NCI-H1436 (cell line): ENCODE measurements around the gene DUSP21.
A peak's percentile ranks its signal among the peaks of the same experiment; 100 is the strongest.
"Not testable (repeated sequence)": the region's sequence is repeated elsewhere in the genome, so short reads cannot be mapped to it uniquely, and the experiment has no call there.

Experiments used
- DNase-seq: peaks from one replicate; lab custom pipeline; 2025; lab: John Stamatoyannopoulos, UW

Gene DUSP21

GRCh38 chrX:44843753-44844152 is at the start of gene DUSP21:
Gene DUSP21 (plus strand): TSS chrX:44844021. CDS start chrX:44844133, 112 bp downstream.
- DNase-seq: no peak

GRCh38 chrX:44795945-44796450 is 47.8 kb upstream of the DUSP21 start:
- DNase-seq: no peak

- DNase-seq: no peak
These were observed 41.2 kb upstream of the DUSP21 start for GRCh38 chrX:44802613-44803012.

GRCh38 chrX:44815681-44816080 is 28.1 kb upstream of the DUSP21 start:
- no peak for DNase-seq

GRCh38 chrX:44816367-44816766 is 27.5 kb upstream of the DUSP21 start:
- DNase-seq: no peak

- no peak for DNase-seq
These were observed 26.8 kb upstream of the DUSP21 start for GRCh38 chrX:44817029-44817428.

- no peak for DNase-seq
These were observed 21.2 kb upstream of the DUSP21 start for GRCh38 chrX:44822601-44823000.

- not testable (repeated sequence) for DNase-seq
These were observed 20.6 kb upstream of the DUSP21 start for GRCh38 chrX:44823193-44823592.

- no peak for DNase-seq
These were observed 15.7 kb upstream of the DUSP21 start for GRCh38 chrX:44828008-44828605.

GRCh38 chrX:44829832-44830231 is 14.0 kb upstream of the DUSP21 start:
- no peak for DNase-seq

GRCh38 chrX:44842550-44843317 is 1.1 kb upstream of the DUSP21 start:
- no peak for DNase-seq

GRCh38 chrX:44843318-44843702 is 511 bp upstream of the DUSP21 start:
- no peak for DNase-seq

GRCh38 chrX:44844204-44844603 is 383 bp downstream of the DUSP21 start:
- no peak for DNase-seq

- not testable (repeated sequence) for DNase-seq
These were observed 7.1 kb downstream of the DUSP21 start for GRCh38 chrX:44850891-44851290.

- DNase-seq: no peak
These were observed 27.4 kb downstream of the DUSP21 start for GRCh38 chrX:44871114-44871645.

- no peak for DNase-seq
These were observed 28.4 kb downstream of the DUSP21 start for GRCh38 chrX:44871931-44872820.

- peak; percentile 86 for DNase-seq
These were observed 29.1 kb downstream of the DUSP21 start, which contains the start of gene KDM6A for GRCh38 chrX:44872821-44873414. Gene KDM6A (plus strand): TSS chrX:44873188. CDS start chrX:44873552, 364 bp downstream.

- no peak for DNase-seq
These were observed 29.8 kb downstream of the DUSP21 start for GRCh38 chrX:44873415-44874276.

- DNase-seq: no peak
These were observed 30.8 kb downstream of the DUSP21 start for GRCh38 chrX:44874420-44875184.

GRCh38 chrX:44875185-44875489 is 31.3 kb downstream of the DUSP21 start:
- DNase-seq: no peak
